ENCODE data around the gene LENG8.

LENG8 gene

GRCh38 chr19:54424201-54424600 lies 24.8 kb upstream of the LENG8 start:
- DNase-seq, result no peak

GRCh38 chr19:54424660-54425381 lies 24.2 kb upstream of the LENG8 start:
- no peak for DNase-seq

GRCh38 chr19:54425382-54425723 lies 23.6 kb upstream of the LENG8 start:
- no peak for DNase-seq

GRCh38 chr19:54426291-54426931 lies 22.6 kb upstream of the LENG8 start:
- DNase-seq, result no peak

- no peak for DNase-seq
Measured at GRCh38 chr19:54427586-54427985, 21.4 kb upstream of the LENG8 start.

- no peak for DNase-seq
Measured at GRCh38 chr19:54428323-54429175, 20.4 kb upstream of the LENG8 start.

- no peak for DNase-seq
Measured at GRCh38 chr19:54429176-54429495, 19.9 kb upstream of the LENG8 start.

GRCh38 chr19:54429545-54430227 lies 19.3 kb upstream of the LENG8 start:
- no peak for DNase-seq

- DNase-seq, result peak; percentile 29 to 49
Measured at GRCh38 chr19:54430306-54431254, 18.4 kb upstream of the LENG8 start.

- DNase-seq, result no peak
Measured at GRCh38 chr19:54431255-54431838, 17.7 kb upstream of the LENG8 start.

GRCh38 chr19:54432144-54432738 lies 16.8 kb upstream of the LENG8 start:
- DNase-seq, result no peak

- no peak for DNase-seq
Measured at GRCh38 chr19:54433697-54434096, 15.3 kb upstream of the LENG8 start.

GRCh38 chr19:54434112-54434872 lies 14.7 kb upstream of the LENG8 start:
- no peak for DNase-seq

- no peak for DNase-seq
Measured at GRCh38 chr19:54434873-54435214, 14.2 kb upstream of the LENG8 start.

- no peak for DNase-seq
Measured at GRCh38 chr19:54435551-54436016, 13.4 kb upstream of the LENG8 start.

- no peak for DNase-seq
Measured at GRCh38 chr19:54436031-54436523, 12.9 kb upstream of the LENG8 start.

- no peak for DNase-seq
Measured at GRCh38 chr19:54436628-54437252, 12.3 kb upstream of the LENG8 start.

GRCh38 chr19:54439174-54439851 lies 9.7 kb upstream of the LENG8 start:
- DNase-seq, result no peak

GRCh38 chr19:54440641-54441040 lies 8.4 kb upstream of the LENG8 start:
- no peak for DNase-seq
